ENCODE results near the gene LANCL3. TPM values are rescaled to one million over a fixed set of nuclear protein-coding genes. Genes with fewer than 3 reads are reported as not detected.
"Not testable (repeated sequence)": the region's sequence is repeated elsewhere in the genome, so short reads cannot be mapped to it uniquely, and the experiment has no call there.

Gene LANCL3
- total RNA-seq (2021) (0.83 and 1.5 TPM in 2 replicates), Bru-seq, nascent RNA (percentile 43 among the genes with signal in this experiment), BruChase-seq, experiment 1, labeled RNA remaining after a 2-hour chase (percentile 51 among the genes with signal in this experiment), BruChase-seq, experiment 2, labeled RNA remaining after a 6-hour chase (percentile 69 among the genes with signal in this experiment)
- long read RNA-seq, partial matches to known transcripts, result 0 of 3 reads
- long read RNA-seq, other reads (novel, unspliced or antisense), result 0 of 3 reads

DNA sequence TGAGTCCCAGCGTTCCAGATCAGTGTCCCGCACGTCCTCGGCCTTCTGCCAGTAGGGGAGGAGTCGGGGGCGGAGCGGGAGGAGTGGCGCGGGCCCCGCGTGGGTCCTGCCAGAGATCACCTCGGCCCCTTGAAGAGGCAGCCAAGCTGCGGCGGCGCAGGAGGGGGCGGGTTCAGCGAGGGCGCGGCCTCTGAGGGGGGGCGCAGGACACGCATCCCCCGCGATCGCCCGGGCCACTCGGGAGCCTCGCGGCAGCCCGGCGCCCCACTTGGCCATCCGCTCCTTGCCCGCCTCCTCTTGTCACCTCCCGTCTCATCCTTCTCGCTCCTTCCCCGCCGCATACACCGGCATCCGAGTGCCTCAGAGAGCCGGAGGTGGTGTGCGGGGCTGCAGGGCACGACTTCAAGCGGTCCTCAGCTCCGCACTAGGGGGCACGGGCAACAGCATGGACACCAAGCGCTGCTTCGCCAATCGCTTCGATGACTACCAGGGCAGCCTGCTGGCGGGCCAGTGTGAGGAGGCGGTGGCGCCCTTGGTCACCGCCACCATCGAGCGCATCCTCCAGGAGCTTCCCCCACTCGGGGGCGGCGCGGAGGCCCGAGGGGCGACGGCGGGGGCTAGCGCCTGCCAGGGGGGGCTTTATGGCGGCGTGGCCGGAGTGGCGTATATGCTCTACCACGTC is at the start of gene LANCL3:
Gene LANCL3, plus strand, starts transcription at position 236 of the 682 bp plus-strand sequence. Its CDS starts 210 bp downstream, at position 446.
- H3K9me2 ChIP-seq (ENCODE audit: insufficient read depth); BruUV-seq (replicated peaks); H3K36me3 ChIP-seq (ENCODE audit: low read depth); H3K79me2 ChIP-seq (ENCODE audit: low read depth); H4K20me1 ChIP-seq (ENCODE audit: insufficient read depth); H3K27me3 ChIP-seq (ENCODE audit: insufficient read depth, low read depth); H3F3A ChIP-seq (ENCODE audit: insufficient read depth, low read depth); H3K9me3 ChIP-seq (ENCODE audit: insufficient read depth, low read depth): not testable (repeated sequence)
- Histone ChIP-seq H3K4me1 (replicated peaks; ENCODE audit: insufficient read depth) (peaks cover 14% of the 10 kb centered on the region), H3K4me3 (peak within 1 kb of the TSS; percentile 60), H3K27ac (0 out of 2 replicates have a peak within 1 kb of the TSS, but pooled peaks have one; percentile 26), H2AFZ (peak within 1 kb of the TSS; percentile 74), H3K4me2 (peak within 1 kb of the TSS; percentile 82)
- ChIA-PET CTCF (interaction anchor here (0.6 kb wide), 1 partner anchor 95 kb away, joined by 3 read pairs; no protein-coding TSS in a partner anchor), POLR2A (ENCODE audit: unreplicated experiment) (interaction anchor here (0.6 kb wide), 1 partner anchor 115 kb away, joined by 13 read pairs; no protein-coding TSS in a partner anchor)
- DNase-seq, result peak in 1 of 2 experiments; percentile 30
- intact Hi-C loops (cut with micrococcal nuclease; ENCODE audit: unreplicated experiment), result loop anchor here (2.0 to 5.0 kb wide), 3 partner anchors 116 to 269 kb away; partner anchors contain the start of gene XK

DNA sequence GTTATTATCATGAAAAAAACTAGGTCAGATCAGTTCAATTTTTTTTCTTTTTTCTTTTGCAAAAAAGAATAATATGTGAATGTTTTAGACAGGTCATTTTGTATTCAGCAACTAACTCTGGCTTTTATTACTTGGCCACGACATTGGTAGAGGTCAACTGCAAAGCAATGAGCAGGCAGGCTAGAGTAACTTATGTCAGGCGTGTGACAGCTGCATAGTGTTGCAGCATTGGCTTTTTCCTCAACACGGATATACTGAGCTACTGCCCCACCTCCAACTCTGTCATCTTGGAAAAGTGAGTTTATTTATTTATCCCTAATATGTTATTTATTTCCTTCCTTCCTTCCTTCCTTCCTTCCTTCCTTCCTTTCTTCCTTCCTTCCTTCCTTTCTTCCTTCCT is 47.8 kb upstream of the LANCL3 start:
- H3K9me2 ChIP-seq (ENCODE audit: insufficient read depth); H3F3A ChIP-seq (ENCODE audit: insufficient read depth, low read depth); H3K4me1 ChIP-seq (replicated peaks; ENCODE audit: insufficient read depth); H3K27ac ChIP-seq; BruUV-seq (replicated peaks); H4K20me1 ChIP-seq (ENCODE audit: insufficient read depth); intact Hi-C loops (cut with micrococcal nuclease; ENCODE audit: unreplicated experiment); H2AFZ ChIP-seq; H3K27me3 ChIP-seq (ENCODE audit: insufficient read depth, low read depth); POLR2A ChIA-PET (ENCODE audit: unreplicated experiment); H3K9me3 ChIP-seq (ENCODE audit: insufficient read depth, low read depth); CTCF ChIA-PET; H3K4me3 ChIP-seq; DNase-seq; H3K36me3 ChIP-seq (ENCODE audit: low read depth); H3K4me2 ChIP-seq; H3K79me2 ChIP-seq (ENCODE audit: low read depth): not testable (repeated sequence)

- CTCF ChIA-PET, result no interaction called here
- TF ChIP-seq EZH2 (IDR thresholded peaks at IDR 0.05; ENCODE audit: low read depth), result no peak
- TF ChIP-seq, protein P1, sequence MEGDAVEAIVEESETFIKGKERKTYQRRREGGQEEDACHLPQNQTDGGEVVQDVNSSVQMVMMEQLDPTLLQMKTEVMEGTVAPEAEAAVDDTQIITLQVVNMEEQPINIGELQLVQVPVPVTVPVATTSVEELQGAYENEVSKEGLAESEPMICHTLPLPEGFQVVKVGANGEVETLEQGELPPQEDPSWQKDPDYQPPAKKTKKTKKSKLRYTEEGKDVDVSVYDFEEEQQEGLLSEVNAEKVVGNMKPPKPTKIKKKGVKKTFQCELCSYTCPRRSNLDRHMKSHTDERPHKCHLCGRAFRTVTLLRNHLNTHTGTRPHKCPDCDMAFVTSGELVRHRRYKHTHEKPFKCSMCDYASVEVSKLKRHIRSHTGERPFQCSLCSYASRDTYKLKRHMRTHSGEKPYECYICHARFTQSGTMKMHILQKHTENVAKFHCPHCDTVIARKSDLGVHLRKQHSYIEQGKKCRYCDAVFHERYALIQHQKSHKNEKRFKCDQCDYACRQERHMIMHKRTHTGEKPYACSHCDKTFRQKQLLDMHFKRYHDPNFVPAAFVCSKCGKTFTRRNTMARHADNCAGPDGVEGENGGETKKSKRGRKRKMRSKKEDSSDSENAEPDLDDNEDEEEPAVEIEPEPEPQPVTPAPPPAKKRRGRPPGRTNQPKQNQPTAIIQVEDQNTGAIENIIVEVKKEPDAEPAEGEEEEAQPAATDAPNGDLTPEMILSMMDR (conservative IDR thresholded peaks at IDR 0.05), result no peak
- BruUV-seq (replicated peaks), result no TSS peak
Measured at GRCh38 chrX:37541991-37542390, 29.5 kb upstream of the LANCL3 start.

DNA sequence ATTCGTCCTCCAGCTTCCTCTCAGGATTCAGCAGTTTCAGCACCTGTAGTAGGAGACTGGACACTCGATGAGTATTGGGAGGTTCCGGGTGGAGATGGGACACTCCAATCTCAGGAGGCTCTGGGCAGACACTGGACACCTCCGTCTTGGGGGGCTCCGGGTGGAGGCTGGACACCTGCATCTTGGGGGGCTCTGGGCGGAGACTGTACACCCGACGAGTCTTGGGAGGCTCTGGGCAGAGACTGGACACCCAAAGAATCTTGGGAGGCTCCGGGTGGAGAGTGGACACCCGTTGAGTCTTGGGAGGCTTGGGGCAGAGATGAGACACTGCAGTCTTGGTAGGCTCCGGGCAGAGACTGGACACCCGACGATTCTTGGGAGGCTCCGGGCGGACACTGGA is 28.7 kb upstream of the LANCL3 start:
- Histone ChIP-seq H3K27ac (no peak overlapping the region), H3K4me2 (no peak overlapping the region), H3K79me2 (ENCODE audit: low read depth) (no peaks in the 10 kb centered on the region), H4K20me1 (ENCODE audit: insufficient read depth) (no peaks in the 10 kb centered on the region), H3K9me2 (ENCODE audit: insufficient read depth) (no peaks in the 10 kb centered on the region), H3F3A (ENCODE audit: insufficient read depth, low read depth) (no peaks in the 10 kb centered on the region), H3K4me3 (no peak overlapping the region), H3K9me3 (ENCODE audit: insufficient read depth, low read depth) (no peaks in the 10 kb centered on the region), H3K4me1 (replicated peaks; ENCODE audit: insufficient read depth) (no peaks in the 10 kb centered on the region), H2AFZ (no peak overlapping the region), H3K27me3 (ENCODE audit: insufficient read depth, low read depth) (no peaks in the 10 kb centered on the region), H3K36me3 (ENCODE audit: low read depth) (no peaks in the 10 kb centered on the region)
- POLR2A ChIA-PET (ENCODE audit: unreplicated experiment), result no interaction called here
- BruUV-seq (replicated peaks), result no TSS peak
- CTCF ChIA-PET, result no interaction called here
- TF ChIP-seq, protein P1 (conservative IDR thresholded peaks at IDR 0.05), result no peak
- no peak for TF ChIP-seq EZH2 (IDR thresholded peaks at IDR 0.05; ENCODE audit: low read depth)
- intact Hi-C loops (cut with micrococcal nuclease; ENCODE audit: unreplicated experiment), result no loop called here
- DNase-seq, result no peak

More at GRCh38 chrX:37541991-37542390, 29.5 kb upstream of the LANCL3 start:
- intact Hi-C loops (cut with micrococcal nuclease; ENCODE audit: unreplicated experiment), result no loop called here
- Histone ChIP-seq H3K4me2 (no peak overlapping the region), H2AFZ (no peak overlapping the region), H3K36me3 (ENCODE audit: low read depth) (no peaks in the 10 kb centered on the region), H3F3A (ENCODE audit: insufficient read depth, low read depth) (no peaks in the 10 kb centered on the region), H3K27me3 (ENCODE audit: insufficient read depth, low read depth) (no peaks in the 10 kb centered on the region), H3K4me1 (replicated peaks; ENCODE audit: insufficient read depth) (no peaks in the 10 kb centered on the region), H3K9me2 (ENCODE audit: insufficient read depth) (no peaks in the 10 kb centered on the region), H3K27ac (no peak overlapping the region), H4K20me1 (ENCODE audit: insufficient read depth) (no peaks in the 10 kb centered on the region), H3K79me2 (ENCODE audit: low read depth) (no peaks in the 10 kb centered on the region), H3K9me3 (ENCODE audit: insufficient read depth, low read depth) (no peaks in the 10 kb centered on the region), H3K4me3 (no peak overlapping the region)
- no peak for DNase-seq
- POLR2A ChIA-PET (ENCODE audit: unreplicated experiment), result no interaction called here
